Fibroblast of the conjunctiva (primary cell): ENCODE data around the gene CHSY1.
A peak's percentile ranks its signal among the peaks of the same experiment; 100 is the strongest.

ENCODE experiments used
- DNase-seq: peaks from one replicate; pipeline ENCODE4 v3.0.0-alpha.2; 2010; ENCODE audit warnings: low read depth

Gene CHSY1

DNA sequence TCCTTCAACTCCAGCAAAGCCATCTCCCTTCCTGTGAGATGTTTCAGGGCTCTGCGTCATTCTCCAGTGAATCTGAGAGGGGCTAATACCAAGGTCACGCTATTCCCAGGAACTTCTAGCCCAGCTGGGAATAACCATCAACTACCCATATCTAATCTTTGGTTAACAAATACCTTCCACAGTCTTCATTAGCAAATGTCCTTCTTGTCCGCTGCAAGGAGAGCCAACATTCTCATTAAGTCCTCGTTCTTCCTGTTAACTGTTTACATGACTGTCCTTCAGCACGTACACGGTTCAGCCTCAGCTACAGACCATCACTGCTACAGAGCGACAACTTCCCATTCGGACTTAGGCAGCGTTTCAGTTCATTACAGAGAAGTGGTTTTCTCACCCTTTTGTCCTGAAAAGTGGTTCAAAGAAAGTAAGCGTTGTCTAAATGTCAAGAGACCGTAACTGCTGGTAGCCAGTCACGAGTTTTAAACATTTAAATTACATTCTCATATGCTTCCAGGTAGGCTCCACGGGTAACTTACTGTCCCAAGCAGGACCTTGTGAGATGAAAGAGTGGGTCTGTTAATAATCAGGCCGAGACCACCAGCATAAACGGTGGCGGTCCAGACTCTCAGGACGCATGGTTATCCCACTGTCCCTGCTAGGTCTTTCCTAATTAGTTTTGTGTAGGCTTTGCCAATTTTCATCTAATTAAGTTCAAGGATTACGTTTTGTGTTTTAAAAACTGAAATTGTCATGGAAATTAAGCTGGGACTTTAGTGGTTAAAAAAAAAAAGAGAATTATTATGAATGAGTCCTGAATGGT, 63.8 kb downstream of the CHSY1 start:
- no peak for DNase-seq

DNA sequence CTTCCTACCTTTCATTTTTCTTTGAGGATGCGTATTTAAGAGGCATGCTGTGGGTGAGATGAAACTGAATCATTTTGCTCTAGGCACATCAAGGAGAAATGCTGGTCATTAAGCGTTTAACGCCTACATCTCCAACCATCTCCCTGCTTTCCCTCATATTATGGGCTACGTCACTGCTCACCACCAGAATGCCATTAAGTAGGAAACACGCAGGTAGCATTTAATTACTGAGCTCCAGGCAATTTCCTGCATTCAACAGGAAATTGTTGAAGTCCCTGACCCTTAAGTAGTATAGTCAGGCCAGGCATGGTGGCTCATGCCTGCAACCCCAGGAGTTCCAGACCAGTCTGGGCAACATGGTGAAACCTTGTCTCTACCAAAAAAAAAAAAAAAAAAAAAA, 66.1 kb downstream of the CHSY1 start:
- DNase-seq: no peak

DNA sequence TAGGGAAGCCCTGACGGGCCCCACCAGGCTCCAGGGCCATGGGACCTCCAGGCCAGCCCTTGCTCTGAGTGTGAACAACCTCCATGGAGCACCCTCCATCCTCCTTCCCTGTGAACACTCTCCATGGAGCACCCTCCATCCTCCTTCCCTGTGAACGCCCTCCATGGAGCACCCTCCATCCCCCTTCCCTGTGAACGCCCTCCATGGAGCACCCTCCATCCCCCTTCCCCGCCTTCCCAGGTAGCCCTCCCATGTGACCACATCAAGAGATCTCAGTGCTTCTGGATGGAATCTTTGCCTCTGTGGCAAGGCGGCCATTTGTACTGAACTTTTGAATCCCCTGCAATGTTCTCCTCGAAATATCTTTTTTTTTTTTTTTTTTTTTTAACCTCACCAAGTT, 66.5 kb downstream of the CHSY1 start:
- no peak for DNase-seq

DNA sequence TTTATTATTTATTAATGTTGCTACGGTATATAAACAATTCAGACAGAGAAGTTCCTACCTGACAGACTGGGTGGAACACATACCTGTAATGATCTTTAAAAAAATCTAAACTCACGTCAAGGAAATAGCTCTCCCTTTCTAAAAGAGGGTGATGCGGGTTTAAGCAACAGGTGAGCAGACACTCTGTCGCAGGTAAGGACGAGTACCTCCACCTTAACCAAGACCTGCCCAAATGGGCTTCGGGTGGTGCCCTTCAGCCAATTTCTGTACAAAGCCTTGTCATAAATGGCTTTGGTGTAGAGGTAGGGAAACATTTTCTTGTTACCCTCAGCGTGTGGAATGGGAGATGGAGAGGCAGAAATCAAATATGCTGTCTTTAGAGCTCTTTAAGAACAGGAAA, 67.0 kb downstream of the CHSY1 start:
- no peak for DNase-seq

DNA sequence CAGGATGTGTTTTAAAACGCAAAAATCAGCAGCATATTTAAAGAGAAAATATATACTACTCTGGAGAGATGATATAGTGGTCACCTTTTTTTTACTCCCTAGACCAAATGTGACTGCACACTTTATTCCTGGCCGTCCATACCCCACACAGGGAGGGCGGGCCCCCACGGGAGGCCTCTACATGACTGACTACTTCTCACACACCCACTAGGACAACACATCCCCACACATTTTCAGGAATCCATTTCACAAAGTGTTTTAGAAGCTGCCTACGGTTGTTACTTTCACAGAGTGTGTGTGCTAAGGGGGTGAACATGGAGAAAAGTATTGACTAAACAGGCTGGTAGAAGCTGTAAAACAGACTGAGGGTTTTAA, 67.9 kb downstream of the CHSY1 start:
- DNase-seq: no peak

DNA sequence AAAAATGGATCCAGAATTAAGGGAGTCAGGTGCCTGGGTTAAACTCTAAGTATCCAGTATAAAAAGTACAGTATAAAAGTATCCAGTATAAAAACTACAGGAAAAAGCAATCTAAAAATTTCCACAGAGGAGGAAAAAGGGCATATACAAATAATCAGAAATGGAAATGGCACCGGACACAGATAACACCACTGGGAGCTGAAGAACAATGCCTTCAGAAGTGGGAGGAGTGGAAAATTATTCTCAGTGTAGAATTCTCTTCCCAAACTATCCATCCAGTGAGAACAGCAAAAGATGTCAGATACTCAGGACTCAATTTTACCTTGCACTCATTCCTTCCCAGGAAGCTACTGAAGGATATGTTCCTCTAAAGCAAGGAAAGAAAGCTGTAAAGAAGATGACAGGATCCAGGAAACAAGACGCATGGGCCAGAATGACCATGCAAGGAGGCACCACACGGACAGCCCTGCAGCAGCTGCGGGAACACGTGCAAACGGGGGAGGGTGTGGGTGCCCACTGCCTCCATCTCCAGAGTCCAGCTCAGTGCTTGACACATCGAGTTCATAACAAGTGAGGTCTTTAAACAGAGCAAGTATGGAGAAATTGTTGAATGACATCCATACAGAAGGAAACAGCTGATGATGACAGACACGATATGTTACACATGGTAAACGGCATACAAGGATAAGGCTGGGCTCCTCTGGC, 68.5 kb downstream of the CHSY1 start:
- DNase-seq: no peak

- DNase-seq: no peak
These were observed 69.6 kb downstream of the CHSY1 start for GRCh38 chr15:101182215-101182614.

GRCh38 chr15:101181349-101181748, 70.5 kb downstream of the CHSY1 start:
- DNase-seq: no peak

- DNase-seq: no peak
These were observed 71.1 kb downstream of the CHSY1 start for GRCh38 chr15:101180620-101181307.

GRCh38 chr15:101179341-101180153, 72.3 kb downstream of the CHSY1 start:
- peak; percentile 49 for DNase-seq

DNA sequence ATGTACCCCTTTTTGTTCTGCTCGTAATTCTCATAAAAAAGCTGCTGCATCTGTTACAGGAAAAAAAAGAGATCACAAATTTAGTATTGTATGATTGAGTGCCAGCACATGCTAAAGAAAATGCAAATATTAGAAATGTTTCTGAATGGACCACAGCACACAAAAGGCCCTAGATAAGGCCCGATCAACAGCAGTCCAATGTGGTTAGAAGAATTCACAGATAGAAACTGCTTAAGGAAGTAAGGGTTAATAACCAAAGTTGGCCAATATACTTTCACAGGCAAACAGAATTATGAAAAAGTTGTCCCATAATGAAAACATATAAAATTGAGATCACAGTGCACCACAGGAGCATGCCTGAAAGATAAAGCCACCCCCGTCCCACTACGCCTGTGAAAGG, 72.9 kb downstream of the CHSY1 start:
- no peak for DNase-seq

DNA sequence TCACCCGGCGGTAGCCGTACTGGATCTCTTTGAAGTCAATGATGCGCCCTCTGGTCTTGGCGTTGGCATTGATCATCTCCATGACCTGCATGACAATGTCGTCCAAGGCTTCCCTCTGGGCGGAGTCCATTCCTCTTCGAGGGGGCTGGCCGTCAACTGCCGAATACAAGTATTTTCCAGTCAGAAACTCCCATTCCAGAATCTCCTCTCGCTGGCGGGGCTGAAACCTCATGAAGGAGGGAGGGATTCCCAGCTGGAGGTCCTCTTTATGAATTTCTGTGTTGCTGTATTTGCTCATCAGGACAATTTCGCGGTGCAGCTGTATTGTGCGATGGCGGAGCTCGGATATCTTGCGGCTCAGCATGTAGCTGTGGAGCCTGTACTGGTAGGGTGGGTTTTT, 73.4 kb downstream of the CHSY1 start:
- no peak for DNase-seq

GRCh38 chr15:101177866-101178265, 74.0 kb downstream of the CHSY1 start:
- no peak for DNase-seq

GRCh38 chr15:101176625-101177024, 75.2 kb downstream of the CHSY1 start:
- DNase-seq: no peak

DNA sequence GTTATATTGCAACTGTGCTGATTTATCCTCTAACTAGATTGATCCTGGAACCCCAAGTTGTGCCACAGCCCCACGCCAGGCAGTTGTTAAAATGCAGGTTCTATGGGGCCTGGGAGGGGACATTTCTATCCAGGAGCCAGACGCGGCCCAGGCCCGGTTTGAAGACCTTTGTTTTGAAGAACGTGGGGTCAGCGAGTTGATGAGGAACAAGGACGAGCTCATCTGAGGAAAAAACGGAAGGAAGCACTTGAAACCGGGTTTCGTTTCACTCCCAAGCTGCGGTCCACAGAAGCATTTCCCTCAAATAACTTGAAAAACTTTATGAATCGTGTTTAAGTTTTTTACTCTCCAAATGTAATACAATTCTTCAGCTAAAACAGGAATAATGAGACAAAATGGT, 76.4 kb downstream of the CHSY1 start:
- no peak for DNase-seq

DNA sequence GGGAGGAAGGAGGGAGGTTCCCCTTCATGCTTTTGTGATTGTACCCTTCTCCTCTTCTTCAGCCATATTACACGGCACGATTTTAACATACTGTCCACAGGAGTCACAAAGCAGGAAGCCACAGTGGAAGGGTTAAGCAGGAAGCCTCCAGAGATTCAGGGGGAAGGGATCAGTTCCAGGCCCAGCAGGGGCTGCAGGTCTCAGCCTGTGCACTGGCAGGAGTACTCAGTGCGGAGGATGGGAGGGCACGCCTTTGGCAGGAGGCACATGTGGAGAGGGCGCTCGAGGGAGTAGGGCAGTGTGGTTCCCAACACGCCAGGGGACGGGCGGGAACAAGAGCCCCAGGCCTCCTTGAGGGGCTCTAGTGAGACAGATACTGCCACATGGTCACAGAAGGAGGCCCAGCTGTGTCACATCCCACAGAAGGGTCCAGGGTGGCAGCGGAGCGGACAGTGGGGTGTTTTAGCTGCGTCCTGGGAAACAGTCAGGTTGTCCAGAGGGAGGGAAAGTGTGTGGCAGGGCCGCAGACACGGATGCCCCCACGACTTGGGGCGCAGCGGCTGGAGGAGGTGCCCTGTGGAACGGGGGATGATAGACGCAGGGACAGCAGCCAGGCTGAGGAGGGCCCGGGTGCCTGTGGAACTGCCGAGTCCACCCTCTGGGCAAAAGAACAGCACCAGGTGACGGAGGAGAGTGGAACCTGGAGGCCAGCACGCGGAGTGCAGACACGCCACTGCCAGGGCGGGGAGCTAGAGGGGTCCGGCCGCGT, 77.5 kb downstream of the CHSY1 start:
- DNase-seq: no peak

DNA sequence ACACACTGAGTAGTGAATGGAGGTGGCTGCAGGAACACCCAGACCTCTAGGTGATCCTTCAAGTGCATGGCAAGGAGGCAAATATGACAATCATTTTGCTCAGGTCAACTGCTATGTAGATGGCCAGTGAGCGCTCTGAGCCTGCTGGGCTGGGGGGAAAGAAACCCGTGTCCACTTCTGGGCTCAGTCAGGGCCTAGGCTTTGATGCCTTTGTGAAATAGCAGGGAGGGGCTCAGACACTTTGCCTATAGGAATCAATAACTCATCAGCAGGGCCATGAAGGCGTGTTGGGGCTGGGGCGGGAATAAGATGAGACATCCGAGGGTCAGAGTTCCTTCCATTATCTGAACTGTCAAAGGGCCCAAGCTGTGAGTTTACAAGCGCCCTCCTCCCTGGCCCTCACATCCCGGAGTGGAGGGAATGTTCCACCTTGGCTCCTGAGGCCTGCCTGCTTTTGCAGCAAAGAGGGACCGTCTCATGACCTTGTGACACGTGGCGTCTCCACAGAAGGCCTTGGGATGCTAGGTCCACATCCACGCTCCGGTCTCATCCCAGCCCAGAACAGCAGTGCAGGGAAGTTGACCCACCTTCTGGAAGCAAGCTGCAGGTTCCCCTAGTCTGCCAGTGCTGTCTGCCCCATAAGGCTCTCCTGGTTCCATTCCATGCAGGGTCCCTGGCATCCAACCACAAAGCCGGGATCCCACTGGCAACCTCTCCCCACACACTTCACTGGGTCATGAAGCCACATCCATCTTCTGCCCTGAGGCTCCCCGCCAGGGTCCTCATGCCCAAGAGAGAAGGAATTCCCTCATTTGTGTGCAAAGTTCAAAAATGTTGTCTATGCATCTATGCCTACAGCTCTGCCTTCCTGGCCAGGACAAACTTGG, 78.4 kb downstream of the CHSY1 start:
- no peak for DNase-seq

GRCh38 chr15:101172501-101173071, 79.3 kb downstream of the CHSY1 start:
- no peak for DNase-seq

GRCh38 chr15:101171954-101172353, 79.9 kb downstream of the CHSY1 start:
- DNase-seq: no peak
